Tibial nerve (tissue), 4 donors: ENCODE measurements around the gene FSD2.

ENCODE experiments used
- EP300 ChIP-seq, 2 donors: sonication (generic); formaldehyde crosslinking; IDR thresholded peaks; one replicate each; pipeline ENCODE4 v1.6.1; 2017; ENCODE audit warnings: antibody characterized with exemption in 2 of 2, mild to moderate bottlenecking in 1 of 2
- POLR2A ChIP-seq, 2 donors: fragments of 450-650 bp; IDR thresholded peaks; one replicate each; pipeline ENCODE4 v1.6.1; 2017; ENCODE audit warnings: antibody characterized with exemption in 2 of 2, mild to moderate bottlenecking in 2 of 2, moderate library complexity in 2 of 2
- TF ChIP-seq, protein P1 (sequence below), 5 experiments: fragments of 200-600 bp in 3 of 5; fragments of 450-650 bp in 2 of 5; sonication (generic) in 3 of 5; IDR thresholded peaks; one replicate each; pipeline ENCODE4 v1.5.1; 2016 to 2019; ENCODE audit warnings: antibody characterized with exemption in 5 of 5, mild to moderate bottlenecking in 3 of 5, moderate library complexity in 2 of 5

DNA sequence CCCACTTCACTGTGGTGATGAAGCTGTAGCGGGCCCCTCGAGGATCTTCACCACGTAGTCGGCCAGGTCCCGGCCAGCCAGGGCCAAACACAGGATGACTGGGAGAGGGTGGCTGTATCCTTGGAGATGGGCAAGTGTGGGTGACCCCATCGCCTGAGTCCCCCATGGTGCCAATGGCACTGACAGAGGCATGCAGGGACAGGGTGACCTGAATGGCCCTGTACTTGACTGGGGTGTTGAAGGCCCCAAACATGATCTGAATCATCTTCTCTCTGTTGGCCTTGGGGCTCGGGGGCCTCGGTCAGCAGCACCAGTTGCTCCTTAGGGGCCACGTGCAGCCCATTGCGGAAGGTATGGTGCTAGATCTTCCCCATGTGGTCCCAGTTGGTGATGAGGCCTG is 79.1 kb downstream of the FSD2 start:
- no peak for TF ChIP-seq POLR2A (IDR thresholded peaks at IDR 0.05)
- TF ChIP-seq, protein P1, sequence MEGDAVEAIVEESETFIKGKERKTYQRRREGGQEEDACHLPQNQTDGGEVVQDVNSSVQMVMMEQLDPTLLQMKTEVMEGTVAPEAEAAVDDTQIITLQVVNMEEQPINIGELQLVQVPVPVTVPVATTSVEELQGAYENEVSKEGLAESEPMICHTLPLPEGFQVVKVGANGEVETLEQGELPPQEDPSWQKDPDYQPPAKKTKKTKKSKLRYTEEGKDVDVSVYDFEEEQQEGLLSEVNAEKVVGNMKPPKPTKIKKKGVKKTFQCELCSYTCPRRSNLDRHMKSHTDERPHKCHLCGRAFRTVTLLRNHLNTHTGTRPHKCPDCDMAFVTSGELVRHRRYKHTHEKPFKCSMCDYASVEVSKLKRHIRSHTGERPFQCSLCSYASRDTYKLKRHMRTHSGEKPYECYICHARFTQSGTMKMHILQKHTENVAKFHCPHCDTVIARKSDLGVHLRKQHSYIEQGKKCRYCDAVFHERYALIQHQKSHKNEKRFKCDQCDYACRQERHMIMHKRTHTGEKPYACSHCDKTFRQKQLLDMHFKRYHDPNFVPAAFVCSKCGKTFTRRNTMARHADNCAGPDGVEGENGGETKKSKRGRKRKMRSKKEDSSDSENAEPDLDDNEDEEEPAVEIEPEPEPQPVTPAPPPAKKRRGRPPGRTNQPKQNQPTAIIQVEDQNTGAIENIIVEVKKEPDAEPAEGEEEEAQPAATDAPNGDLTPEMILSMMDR (IDR thresholded peaks at IDR 0.05) = no peak
- no peak for TF ChIP-seq EP300 (IDR thresholded peaks at IDR 0.05)
